Progenitor cell of endocrine pancreas (in vitro differentiated cells): ENCODE measurements around the gene DVL2. TPM values are rescaled to one million over a fixed set of nuclear protein-coding genes. Genes with fewer than 3 reads are reported as not detected.
A peak's percentile ranks its signal among the peaks of the same experiment; 100 is the strongest.

Source experiments
- DNase-seq: peaks from one replicate; pipeline ENCODE4 v3.0.0; 2021; ENCODE audit warnings: low spot score; ENCODE audit not compliant: unreplicated experiment
- H3K27ac Mint-ChIP-seq: 2 replicates; pipeline ENCODE4 v1.8.0; 2021; ENCODE audit warnings: mild to moderate bottlenecking, moderate library complexity, mixed read lengths
- H3K27me3 Mint-ChIP-seq: 2 replicates; pipeline ENCODE4 v1.8.0; 2021; ENCODE audit warnings: mixed read lengths
- H3K36me3 Mint-ChIP-seq: 2 replicates; pipeline ENCODE4 v1.8.0; 2022; ENCODE audit warnings: mixed read lengths; ENCODE audit not compliant: insufficient read depth
- H3K4me1 Mint-ChIP-seq: 2 replicates; pipeline ENCODE4 v1.8.0; 2021; ENCODE audit warnings: low read depth, mixed read lengths
- H3K4me3 Mint-ChIP-seq: 2 replicates; pipeline ENCODE4 v1.8.0; 2021; ENCODE audit warnings: low read depth, mild to moderate bottlenecking, moderate library complexity, mixed read lengths
- H3K9me3 Mint-ChIP-seq: 2 replicates; pipeline ENCODE4 v1.8.0; 2021; ENCODE audit warnings: low read depth, mixed read lengths
- total RNA-seq: library from RNA; stranded (reverse); gene quantifications from 2 replicates; pipeline ENCODE4 v1.2.1, GENCODE V29; 2021
- TF ChIP-seq, protein P1 (sequence below): fragments of 200-600 bp; sonication (generic); IDR thresholded peaks from one replicate; pipeline ENCODE4 v1.5.0; 2021; ENCODE audit warnings: antibody characterized with exemption, mild to moderate bottlenecking; ENCODE audit not compliant: unreplicated experiment

DVL2 gene
- total RNA-seq, 1 donor from 2014 or later: 104 TPM

- Mint-ChIP-seq H3K27me3 (no peaks in the 10 kb centered on the region), H3K4me3 (peak overlapping the region; percentile 71), H3K4me1 (peaks cover 11% of the 10 kb centered on the region), H3K9me3 (no peaks in the 10 kb centered on the region), H3K36me3 (peaks cover 7% of the 10 kb centered on the region), H3K27ac (peak overlapping the region; percentile 89)
- peak; percentile 86 for DNase-seq
- TF ChIP-seq, protein P1, sequence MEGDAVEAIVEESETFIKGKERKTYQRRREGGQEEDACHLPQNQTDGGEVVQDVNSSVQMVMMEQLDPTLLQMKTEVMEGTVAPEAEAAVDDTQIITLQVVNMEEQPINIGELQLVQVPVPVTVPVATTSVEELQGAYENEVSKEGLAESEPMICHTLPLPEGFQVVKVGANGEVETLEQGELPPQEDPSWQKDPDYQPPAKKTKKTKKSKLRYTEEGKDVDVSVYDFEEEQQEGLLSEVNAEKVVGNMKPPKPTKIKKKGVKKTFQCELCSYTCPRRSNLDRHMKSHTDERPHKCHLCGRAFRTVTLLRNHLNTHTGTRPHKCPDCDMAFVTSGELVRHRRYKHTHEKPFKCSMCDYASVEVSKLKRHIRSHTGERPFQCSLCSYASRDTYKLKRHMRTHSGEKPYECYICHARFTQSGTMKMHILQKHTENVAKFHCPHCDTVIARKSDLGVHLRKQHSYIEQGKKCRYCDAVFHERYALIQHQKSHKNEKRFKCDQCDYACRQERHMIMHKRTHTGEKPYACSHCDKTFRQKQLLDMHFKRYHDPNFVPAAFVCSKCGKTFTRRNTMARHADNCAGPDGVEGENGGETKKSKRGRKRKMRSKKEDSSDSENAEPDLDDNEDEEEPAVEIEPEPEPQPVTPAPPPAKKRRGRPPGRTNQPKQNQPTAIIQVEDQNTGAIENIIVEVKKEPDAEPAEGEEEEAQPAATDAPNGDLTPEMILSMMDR: no peak
Measured at GRCh38 chr17:7204828-7205461, 29.4 kb downstream of the DVL2 start.

- H3K4me3 Mint-ChIP-seq: peak overlapping the region; percentile 71
- peaks cover 7% of the 10 kb centered on the region for H3K36me3 Mint-ChIP-seq
- TF ChIP-seq, protein P1: no peak
- no peak for DNase-seq
- H3K9me3 Mint-ChIP-seq: no peaks in the 10 kb centered on the region
- no peaks in the 10 kb centered on the region for H3K27me3 Mint-ChIP-seq
- H3K27ac Mint-ChIP-seq: peak overlapping the region; percentile 71
- H3K4me1 Mint-ChIP-seq: peaks cover 11% of the 10 kb centered on the region
Measured at GRCh38 chr17:7204336-7204735, 30.0 kb downstream of the DVL2 start.

DNA sequence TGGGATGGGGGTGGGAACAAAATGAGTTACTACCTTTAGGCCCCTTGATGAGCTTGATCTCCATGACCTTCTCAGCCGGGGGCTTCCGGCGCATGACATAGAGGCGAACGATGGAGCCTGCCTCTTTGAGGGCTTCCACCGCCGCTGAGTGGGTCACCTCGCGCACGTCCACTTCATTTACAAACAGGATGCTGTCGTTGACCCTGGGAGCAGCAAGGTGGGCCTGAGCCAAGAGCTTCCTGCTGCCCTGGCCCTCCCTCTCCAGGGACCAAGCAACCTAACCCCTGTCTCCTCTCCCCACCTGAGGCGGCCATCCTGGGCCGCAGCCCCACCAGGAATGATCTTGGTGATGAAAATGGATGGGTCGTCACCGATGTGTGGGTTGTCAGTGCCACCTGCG is 30.9 kb downstream of the DVL2 start:
- Mint-ChIP-seq H3K27ac (no peak overlapping the region), H3K9me3 (no peaks in the 10 kb centered on the region), H3K4me3 (no peak overlapping the region), H3K27me3 (no peaks in the 10 kb centered on the region), H3K36me3 (peaks cover 7% of the 10 kb centered on the region), H3K4me1 (peaks cover 9% of the 10 kb centered on the region)
- TF ChIP-seq, protein P1: no peak
- DNase-seq: no peak

DNA sequence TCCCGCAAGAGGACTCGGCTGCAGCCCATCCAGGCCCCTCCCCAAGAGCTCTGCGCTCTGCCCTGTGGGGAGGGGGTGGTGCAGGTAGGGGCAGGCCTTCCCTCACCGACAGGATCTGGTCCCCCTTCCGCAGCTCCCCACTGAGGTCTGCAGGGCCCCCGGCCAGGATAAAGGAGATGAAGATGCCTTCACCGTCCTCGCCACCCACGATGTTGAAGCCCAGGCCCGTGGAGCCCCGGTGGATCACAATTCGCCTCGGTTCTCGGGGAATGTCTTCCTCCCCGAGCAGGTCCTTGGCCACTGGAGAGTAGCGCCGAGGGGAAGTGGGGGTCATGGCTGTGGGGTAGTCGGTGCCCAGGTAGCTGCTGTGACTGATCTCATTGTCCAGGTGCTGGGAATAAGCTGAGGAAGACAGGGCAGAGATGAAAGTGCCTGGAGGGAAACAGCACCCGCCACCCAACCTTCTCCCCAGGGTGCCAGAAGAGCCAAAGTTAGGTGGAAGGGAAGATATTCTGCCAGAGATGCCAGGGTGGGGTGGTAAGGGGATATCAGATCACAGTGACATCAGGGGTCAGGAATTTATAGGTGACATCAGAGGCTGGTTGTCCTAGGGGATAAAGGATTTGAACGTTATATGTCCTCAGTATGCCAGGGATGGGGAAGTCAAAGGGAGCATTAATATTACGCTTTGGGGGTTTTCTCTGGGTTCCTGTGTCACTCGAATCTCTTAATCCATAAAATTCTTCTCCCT is 37.5 kb downstream of the DVL2 start:
- H3K36me3 Mint-ChIP-seq: peaks cover 9% of the 10 kb centered on the region
- no peak overlapping the region for H3K4me3 Mint-ChIP-seq
- DNase-seq: no peak
- no peaks in the 10 kb centered on the region for H3K9me3 Mint-ChIP-seq
- TF ChIP-seq, protein P1: no peak
- H3K27me3 Mint-ChIP-seq: no peaks in the 10 kb centered on the region
- H3K4me1 Mint-ChIP-seq: no peaks in the 10 kb centered on the region
- no peak overlapping the region for H3K27ac Mint-ChIP-seq

GRCh38 chr17:7195971-7196370 is 38.3 kb downstream of the DVL2 start:
- no peak for DNase-seq
- TF ChIP-seq, protein P1: no peak
- Mint-ChIP-seq H3K4me1 (no peaks in the 10 kb centered on the region), H3K27ac (no peak overlapping the region), H3K9me3 (no peaks in the 10 kb centered on the region), H3K27me3 (no peaks in the 10 kb centered on the region), H3K36me3 (peaks cover 11% of the 10 kb centered on the region), H3K4me3 (no peak overlapping the region)
